Right atrium auricular region (tissue), 2 donors: ENCODE results near the gene SMIM34. TPM values are rescaled to one million over a fixed set of nuclear protein-coding genes. Genes with fewer than 3 reads are reported as not detected.
"Not testable (repeated sequence)": the region's sequence is repeated elsewhere in the genome, so short reads cannot be mapped to it uniquely, and the experiment has no call there.

Source experiments
- DNase-seq: peaks from one replicate; pipeline ENCODE4 v3.0.0-alpha.2; 2019; ENCODE audit warnings: low spot score
- H3K27ac ChIP-seq, 2 donors: fragments of 200-600 bp; sonication (generic); 1 replicate in 1 of 2; 2 replicates in 1 of 2; pipeline ENCODE4 v1.5.1; 2016 to 2019
- H3K27me3 ChIP-seq, 2 donors: fragments of 200-600 bp; sonication (generic); one replicate each; pipeline versions ENCODE4 v1.5.1 to v1.6.0; 2017 to 2019
- H3K36me3 ChIP-seq: fragments of 200-600 bp; sonication (generic); one replicate; pipeline ENCODE4 v1.5.1; 2016
- H3K4me1 ChIP-seq, 2 donors: fragments of 200-600 bp; sonication (generic); one replicate each; pipeline versions ENCODE4 v1.5.1 to v1.6.0; 2017 to 2019
- H3K4me3 ChIP-seq, 2 donors: fragments of 200-600 bp; sonication (generic); 1 replicate in 1 of 2; 2 replicates in 1 of 2; pipeline ENCODE4 v1.5.1; 2017 to 2019; ENCODE audit warnings: mild to moderate bottlenecking in 1 of 2, moderate library complexity in 1 of 2
- H3K9me3 ChIP-seq, 2 donors: fragments of 200-600 bp; sonication (generic); one replicate each; pipeline ENCODE4 v1.5.1; 2019
- total RNA-seq, 2 donors: library from RNA; depleted of rRNA; stranded (reverse); fragments of >200 nt; gene quantifications; one replicate each; pipeline ENCODE4 v1.1.0, GENCODE V29; 2016

The SMIM34 gene
- total RNA-seq = not detected

- H3K27ac ChIP-seq, H3K36me3 ChIP-seq, H3K9me3 ChIP-seq, H3K4me3 ChIP-seq, H3K27me3 ChIP-seq, DNase-seq, H3K4me1 ChIP-seq: not testable (repeated sequence)
Measured at GRCh38 chr21:34423805-34424204, at the start of gene SMIM34. Gene SMIM34 (minus strand): TSS chr21:34423951. CDS start chr21:34423839, 112 bp downstream.

GRCh38 chr21:34467333-34467732, 43.6 kb upstream of the SMIM34 start:
- not testable (repeated sequence) for H3K4me1 ChIP-seq, H3K27me3 ChIP-seq, H3K27ac ChIP-seq, DNase-seq, H3K9me3 ChIP-seq, H3K4me3 ChIP-seq, H3K36me3 ChIP-seq

GRCh38 chr21:34459426-34459825, 35.7 kb upstream of the SMIM34 start:
- H3K4me1 ChIP-seq, H3K27ac ChIP-seq: not testable (repeated sequence)

GRCh38 chr21:34458266-34458665, 34.5 kb upstream of the SMIM34 start:
- H3K4me1 ChIP-seq, H3K36me3 ChIP-seq, H3K9me3 ChIP-seq, H3K27me3 ChIP-seq, H3K4me3 ChIP-seq, DNase-seq, H3K27ac ChIP-seq: not testable (repeated sequence)

More at GRCh38 chr21:34459426-34459825, 35.7 kb upstream of the SMIM34 start:
- not testable (repeated sequence) for H3K27me3 ChIP-seq, DNase-seq, H3K9me3 ChIP-seq, H3K36me3 ChIP-seq, H3K4me3 ChIP-seq

- not testable (repeated sequence) for H3K4me1 ChIP-seq, H3K27me3 ChIP-seq, DNase-seq, H3K9me3 ChIP-seq, H3K27ac ChIP-seq, H3K4me3 ChIP-seq, H3K36me3 ChIP-seq
Measured at GRCh38 chr21:34456180-34456579, 32.4 kb upstream of the SMIM34 start.

- H3K4me3 ChIP-seq, DNase-seq, H3K4me1 ChIP-seq, H3K27me3 ChIP-seq, H3K36me3 ChIP-seq, H3K9me3 ChIP-seq, H3K27ac ChIP-seq: not testable (repeated sequence)
Measured at GRCh38 chr21:34455628-34456027, 31.9 kb upstream of the SMIM34 start.

GRCh38 chr21:34447018-34447417, 23.3 kb upstream of the SMIM34 start:
- not testable (repeated sequence) for H3K27ac ChIP-seq, H3K4me1 ChIP-seq, H3K4me3 ChIP-seq, H3K27me3 ChIP-seq, H3K9me3 ChIP-seq, H3K36me3 ChIP-seq, DNase-seq

- H3K36me3 ChIP-seq, H3K27ac ChIP-seq, H3K4me1 ChIP-seq, H3K9me3 ChIP-seq, H3K4me3 ChIP-seq, DNase-seq, H3K27me3 ChIP-seq: not testable (repeated sequence)
Measured at GRCh38 chr21:34443486-34443885, 19.7 kb upstream of the SMIM34 start.

- not testable (repeated sequence) for H3K4me1 ChIP-seq, H3K36me3 ChIP-seq, H3K27me3 ChIP-seq, H3K4me3 ChIP-seq, DNase-seq, H3K27ac ChIP-seq, H3K9me3 ChIP-seq
Measured at GRCh38 chr21:34429710-34430109, 6.0 kb upstream of the SMIM34 start.

GRCh38 chr21:34428441-34428840, 4.7 kb upstream of the SMIM34 start:
- H3K27ac ChIP-seq, H3K9me3 ChIP-seq, H3K36me3 ChIP-seq, H3K4me1 ChIP-seq, H3K4me3 ChIP-seq, H3K27me3 ChIP-seq, DNase-seq: not testable (repeated sequence)

GRCh38 chr21:34427339-34427738, 3.6 kb upstream of the SMIM34 start:
- not testable (repeated sequence) for H3K27ac ChIP-seq, H3K27me3 ChIP-seq, H3K4me1 ChIP-seq, H3K4me3 ChIP-seq, H3K36me3 ChIP-seq, DNase-seq, H3K9me3 ChIP-seq

GRCh38 chr21:34417448-34418077, 6.2 kb downstream of the SMIM34 start:
- not testable (repeated sequence) for H3K4me3 ChIP-seq, H3K4me1 ChIP-seq, DNase-seq, H3K27me3 ChIP-seq, H3K27ac ChIP-seq, H3K36me3 ChIP-seq, H3K9me3 ChIP-seq

- H3K27ac ChIP-seq, H3K9me3 ChIP-seq, H3K27me3 ChIP-seq, H3K4me1 ChIP-seq, DNase-seq, H3K36me3 ChIP-seq, H3K4me3 ChIP-seq: not testable (repeated sequence)
Measured at GRCh38 chr21:34407294-34407693, 16.5 kb downstream of the SMIM34 start.

GRCh38 chr21:34406676-34407075, 17.1 kb downstream of the SMIM34 start:
- H3K4me3 ChIP-seq = not testable (repeated sequence)

GRCh38 chr21:34406102-34406501, 17.6 kb downstream of the SMIM34 start:
- H3K27ac ChIP-seq, H3K27me3 ChIP-seq, H3K4me3 ChIP-seq, H3K4me1 ChIP-seq, DNase-seq, H3K9me3 ChIP-seq, H3K36me3 ChIP-seq: not testable (repeated sequence)

More at GRCh38 chr21:34406676-34407075, 17.1 kb downstream of the SMIM34 start:
- not testable (repeated sequence) for H3K27ac ChIP-seq, H3K36me3 ChIP-seq, H3K9me3 ChIP-seq, H3K27me3 ChIP-seq, DNase-seq, H3K4me1 ChIP-seq

- not testable (repeated sequence) for H3K4me1 ChIP-seq, H3K9me3 ChIP-seq
Measured at GRCh38 chr21:34405686-34406085, 18.1 kb downstream of the SMIM34 start.

More at GRCh38 chr21:34405686-34406085, 18.1 kb downstream of the SMIM34 start:
- H3K36me3 ChIP-seq, H3K4me3 ChIP-seq, H3K27me3 ChIP-seq, H3K27ac ChIP-seq, DNase-seq: not testable (repeated sequence)
